Measurements from ENCODE around the gene PTPN23.

The PTPN23 gene

GRCh38 chr3:47418167-47419082 is 37.6 kb downstream of the PTPN23 start:
- TF ChIP-seq, protein P1, sequence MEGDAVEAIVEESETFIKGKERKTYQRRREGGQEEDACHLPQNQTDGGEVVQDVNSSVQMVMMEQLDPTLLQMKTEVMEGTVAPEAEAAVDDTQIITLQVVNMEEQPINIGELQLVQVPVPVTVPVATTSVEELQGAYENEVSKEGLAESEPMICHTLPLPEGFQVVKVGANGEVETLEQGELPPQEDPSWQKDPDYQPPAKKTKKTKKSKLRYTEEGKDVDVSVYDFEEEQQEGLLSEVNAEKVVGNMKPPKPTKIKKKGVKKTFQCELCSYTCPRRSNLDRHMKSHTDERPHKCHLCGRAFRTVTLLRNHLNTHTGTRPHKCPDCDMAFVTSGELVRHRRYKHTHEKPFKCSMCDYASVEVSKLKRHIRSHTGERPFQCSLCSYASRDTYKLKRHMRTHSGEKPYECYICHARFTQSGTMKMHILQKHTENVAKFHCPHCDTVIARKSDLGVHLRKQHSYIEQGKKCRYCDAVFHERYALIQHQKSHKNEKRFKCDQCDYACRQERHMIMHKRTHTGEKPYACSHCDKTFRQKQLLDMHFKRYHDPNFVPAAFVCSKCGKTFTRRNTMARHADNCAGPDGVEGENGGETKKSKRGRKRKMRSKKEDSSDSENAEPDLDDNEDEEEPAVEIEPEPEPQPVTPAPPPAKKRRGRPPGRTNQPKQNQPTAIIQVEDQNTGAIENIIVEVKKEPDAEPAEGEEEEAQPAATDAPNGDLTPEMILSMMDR (conservative IDR thresholded peaks at IDR 0.05) = no peak
- H3K27ac ChIP-seq = 0 out of 2 replicates have a peak overlapping the region, but pooled peaks have one; percentile 5

GRCh38 chr3:47419083-47420043 is 38.5 kb downstream of the PTPN23 start:
- 0 out of 2 replicates have a peak overlapping the region, but pooled peaks have one; percentile 14 for H3K27ac ChIP-seq
- TF ChIP-seq, protein P1 (conservative IDR thresholded peaks at IDR 0.05) = no peak

GRCh38 chr3:47420044-47420430 is 39.2 kb downstream of the PTPN23 start:
- H3K27ac ChIP-seq = 0 out of 2 replicates have a peak overlapping the region, but pooled peaks have one; percentile 14
- TF ChIP-seq, protein P1 (conservative IDR thresholded peaks at IDR 0.05) = no peak

GRCh38 chr3:47420511-47421484 is 40.0 kb downstream of the PTPN23 start:
- peak overlapping the region; percentile 66 for H3K27ac ChIP-seq

GRCh38 chr3:47421741-47422649 is 41.2 kb downstream of the PTPN23 start:
- TF ChIP-seq, protein P1 (conservative IDR thresholded peaks at IDR 0.05) = peak; percentile 65
- peak overlapping the region; percentile 66 for H3K27ac ChIP-seq

More at GRCh38 chr3:47420511-47421484, 40.0 kb downstream of the PTPN23 start:
- TF ChIP-seq, protein P1 (conservative IDR thresholded peaks at IDR 0.05) = peak; percentile 94

DNA sequence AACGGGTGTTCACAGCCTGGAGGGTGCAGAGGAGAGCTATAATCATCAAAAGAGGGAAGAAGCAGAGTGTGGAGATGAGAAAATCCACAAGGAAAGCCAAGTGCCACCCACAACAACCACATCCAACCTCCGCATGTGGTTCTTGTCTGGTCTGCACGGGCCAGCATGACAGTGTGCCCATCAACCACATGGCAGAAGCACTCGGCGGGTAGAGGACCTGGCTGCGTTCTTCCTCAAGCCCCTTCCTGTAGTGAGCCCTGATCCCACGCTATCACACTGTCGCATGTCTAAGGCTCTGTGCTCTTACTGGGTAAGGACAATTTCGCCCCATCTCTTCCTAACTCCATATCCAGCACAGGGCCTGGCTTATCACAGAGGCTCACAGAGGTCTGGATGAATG is 41.9 kb downstream of the PTPN23 start:
- peak overlapping the region; percentile 66 for H3K27ac ChIP-seq
- TF ChIP-seq, protein P1 (conservative IDR thresholded peaks at IDR 0.05) = no peak
